Cardiac fibroblast (primary cell): ENCODE data around the gene ATG4D.
A peak's percentile ranks its signal among the peaks of the same experiment; 100 is the strongest.
"Not testable (repeated sequence)": the region's sequence is repeated elsewhere in the genome, so short reads cannot be mapped to it uniquely, and the experiment has no call there.

Source experiments
- DNase-seq, 2 donors: peaks; one replicate each; pipeline versions ENCODE4 v3.0.0 to v3.0.0-alpha.2; 2010; ENCODE audit warnings: low read depth in 2 of 2
- H3K4me3 ChIP-seq, 2 donors: replicated peaks in 1 of 2; 1 replicate in 1 of 2; 2 replicates in 1 of 2; pipeline ENCODE4 v1.5.1; 2011; ENCODE audit warnings: low read depth in 2 of 2, low read length in 2 of 2, mild to moderate bottlenecking in 2 of 2, moderate library complexity in 1 of 2
- TF ChIP-seq, protein P1 (sequence below): IDR thresholded peaks from one replicate; pipeline ENCODE4 v1.5.1; 2011; ENCODE audit warnings: low read depth, mild to moderate bottlenecking, low read length, inconsistent platforms

Gene ATG4D

GRCh38 chr19:10567656-10568055 lies 24.0 kb downstream of the ATG4D start:
- H3K4me3 ChIP-seq = peak overlapping the region; percentile 73
- TF ChIP-seq, protein P1, sequence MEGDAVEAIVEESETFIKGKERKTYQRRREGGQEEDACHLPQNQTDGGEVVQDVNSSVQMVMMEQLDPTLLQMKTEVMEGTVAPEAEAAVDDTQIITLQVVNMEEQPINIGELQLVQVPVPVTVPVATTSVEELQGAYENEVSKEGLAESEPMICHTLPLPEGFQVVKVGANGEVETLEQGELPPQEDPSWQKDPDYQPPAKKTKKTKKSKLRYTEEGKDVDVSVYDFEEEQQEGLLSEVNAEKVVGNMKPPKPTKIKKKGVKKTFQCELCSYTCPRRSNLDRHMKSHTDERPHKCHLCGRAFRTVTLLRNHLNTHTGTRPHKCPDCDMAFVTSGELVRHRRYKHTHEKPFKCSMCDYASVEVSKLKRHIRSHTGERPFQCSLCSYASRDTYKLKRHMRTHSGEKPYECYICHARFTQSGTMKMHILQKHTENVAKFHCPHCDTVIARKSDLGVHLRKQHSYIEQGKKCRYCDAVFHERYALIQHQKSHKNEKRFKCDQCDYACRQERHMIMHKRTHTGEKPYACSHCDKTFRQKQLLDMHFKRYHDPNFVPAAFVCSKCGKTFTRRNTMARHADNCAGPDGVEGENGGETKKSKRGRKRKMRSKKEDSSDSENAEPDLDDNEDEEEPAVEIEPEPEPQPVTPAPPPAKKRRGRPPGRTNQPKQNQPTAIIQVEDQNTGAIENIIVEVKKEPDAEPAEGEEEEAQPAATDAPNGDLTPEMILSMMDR = no peak
- no peak for DNase-seq

DNA sequence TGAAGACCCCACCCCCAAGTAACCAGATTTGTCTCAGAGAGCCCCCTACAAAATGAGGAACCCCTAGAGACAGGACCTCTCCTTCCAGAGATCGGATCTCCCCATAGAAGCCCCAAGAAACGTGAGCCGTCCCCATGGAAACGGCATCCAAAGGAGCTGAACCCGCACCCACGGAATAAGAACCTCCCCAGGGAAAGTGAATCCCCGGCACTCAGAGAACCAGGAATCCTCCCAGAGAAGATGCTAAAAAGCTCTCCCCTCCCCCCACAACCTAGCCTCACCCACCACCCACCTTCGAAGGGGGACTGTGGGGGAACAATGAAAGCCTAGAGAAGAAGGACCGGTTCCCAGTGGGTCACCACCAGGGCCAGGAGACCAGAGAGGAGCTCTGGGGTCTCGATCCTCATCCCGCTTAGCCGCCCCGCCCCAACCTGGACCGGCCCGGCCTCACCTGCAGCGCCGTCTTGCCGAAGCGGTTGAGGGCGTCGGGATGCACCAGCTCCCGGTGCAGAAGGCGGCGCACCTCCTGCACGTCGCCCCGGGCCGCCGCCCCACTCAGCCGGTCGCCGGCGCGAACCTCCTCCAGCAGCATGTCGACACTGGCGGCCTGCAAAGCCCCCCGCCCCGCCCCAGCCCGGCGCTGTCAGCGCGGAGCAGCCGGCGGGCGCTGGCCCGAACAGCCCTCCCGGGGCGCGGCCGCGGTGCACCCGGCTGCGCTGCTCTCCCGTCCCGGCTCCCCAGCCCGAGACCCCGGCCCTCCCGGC lies 24.5 kb downstream of the ATG4D start:
- peak overlapping the region; percentile 73 for H3K4me3 ChIP-seq
- TF ChIP-seq, protein P1 = no peak
- no peak for DNase-seq

DNA sequence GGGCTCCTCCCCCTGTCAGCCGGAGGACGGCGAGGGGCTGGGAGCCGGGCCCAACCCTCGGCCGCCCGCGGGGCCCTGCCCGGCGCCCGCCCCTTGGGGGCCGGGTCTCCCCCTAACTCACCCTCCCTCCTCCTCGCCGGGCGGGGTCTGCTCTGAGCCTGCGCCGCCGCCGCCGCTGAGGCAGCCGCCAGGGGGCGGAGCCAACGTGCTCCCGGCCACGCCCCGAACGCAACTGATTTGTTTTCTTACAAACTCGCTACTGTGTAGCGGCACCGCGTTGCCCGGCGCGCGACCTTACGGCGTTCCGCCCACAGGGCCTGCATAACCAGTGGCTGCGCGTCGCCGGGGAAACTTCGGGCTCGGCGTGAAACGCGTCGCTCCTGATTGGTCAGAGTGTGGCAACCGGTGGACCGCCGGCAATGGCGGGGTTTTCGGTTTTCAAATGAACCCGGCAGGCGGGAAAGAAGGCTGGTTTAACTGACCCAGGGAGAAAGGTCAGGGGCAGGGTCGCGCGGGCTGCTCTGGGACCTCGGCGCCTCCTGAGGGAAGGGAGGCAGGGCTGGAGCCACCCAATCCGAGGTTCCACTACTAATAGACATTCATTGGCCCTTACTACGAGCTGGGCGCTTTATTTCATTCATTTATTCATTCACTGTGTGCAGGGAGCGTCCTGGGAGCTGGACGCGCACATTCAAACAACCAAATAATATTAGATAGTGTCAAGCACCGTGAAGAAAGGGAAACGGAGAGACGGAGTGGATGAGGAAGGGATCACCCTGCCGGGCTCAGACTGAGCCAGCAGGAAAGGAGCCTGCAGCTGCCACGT lies 25.3 kb downstream of the ATG4D start, which contains the start of gene CDKN2D:
Gene CDKN2D (minus strand): TSS at position 154 of the 826 bp plus-strand sequence. CDS start 326 bp downstream, outside the sequence.
- TF ChIP-seq, protein P1 = no peak
- DNase-seq = peak; percentile 100
- peak within 1 kb of the TSS; percentile 73 for H3K4me3 ChIP-seq

DNA sequence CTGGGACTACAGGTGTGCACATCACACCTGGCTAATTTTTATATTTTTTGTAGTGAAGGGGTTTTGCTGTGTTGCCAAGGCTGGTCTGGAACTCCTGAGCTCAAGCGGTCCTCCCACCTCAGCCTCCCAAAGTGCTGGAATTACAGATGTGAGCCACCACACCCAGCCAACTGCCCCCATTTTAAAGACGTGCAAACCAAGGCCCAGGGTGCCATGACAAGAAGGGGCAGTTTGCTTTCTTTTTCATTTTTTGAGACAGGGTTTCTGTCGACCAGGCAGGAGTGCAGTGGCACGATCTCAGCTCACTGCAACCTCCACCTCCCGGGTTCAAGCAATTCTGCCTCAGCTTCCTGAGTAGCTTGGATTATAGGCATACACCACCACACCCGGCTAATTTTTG lies 30.1 kb downstream of the ATG4D start:
- not testable (repeated sequence) for H3K4me3 ChIP-seq, DNase-seq

DNA sequence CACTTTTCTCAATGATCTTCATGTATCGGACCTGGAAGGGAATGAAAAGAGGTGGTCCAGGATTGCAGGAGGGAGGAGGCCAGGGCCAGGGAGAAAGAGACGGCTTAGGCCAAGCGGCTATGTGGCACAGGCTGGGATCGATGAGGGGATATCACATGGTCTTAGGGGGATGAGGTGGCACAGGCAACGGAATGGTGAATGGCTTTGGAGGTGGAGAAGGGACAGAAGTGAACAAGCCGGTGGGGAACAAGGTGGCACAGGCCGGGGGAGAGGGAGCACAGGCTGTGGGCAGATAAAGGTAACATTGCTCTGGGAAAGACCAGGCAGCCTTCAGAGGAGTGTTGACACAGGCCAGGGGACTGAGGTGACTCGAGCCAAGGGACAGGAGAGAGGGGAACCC lies 30.8 kb downstream of the ATG4D start:
- DNase-seq = no peak
- no peak overlapping the region for H3K4me3 ChIP-seq
- TF ChIP-seq, protein P1 = no peak

GRCh38 chr19:10575011-10575716 lies 31.5 kb downstream of the ATG4D start:
- DNase-seq = no peak
- H3K4me3 ChIP-seq = no peak overlapping the region
- TF ChIP-seq, protein P1 = no peak
